Lung microvascular endothelial cell (primary cell): Measurements from ENCODE around the gene TMEM9B. TPM values are rescaled to one million over a fixed set of nuclear protein-coding genes. Genes with fewer than 3 reads are reported as not detected.
A peak's percentile ranks its signal among the peaks of the same experiment; 100 is the strongest.
"Not testable (repeated sequence)": the region's sequence is repeated elsewhere in the genome, so short reads cannot be mapped to it uniquely, and the experiment has no call there.

Source experiments
- DNase-seq, 2 donors: peaks; one replicate each; pipeline versions ENCODE4 v3.0.0 to v3.0.0-alpha.2; 2010; ENCODE audit warnings: low read depth in 2 of 2
- total RNA-seq: library from RNA; depleted of rRNA; stranded (reverse); fragments of >200 nt; gene quantifications from 2 replicates; pipeline ENCODE4 v1.2.1, GENCODE V29; 2014

The TMEM9B gene
- total RNA-seq, 1 donor from 2014 or later, result 50.0 TPM

DNA sequence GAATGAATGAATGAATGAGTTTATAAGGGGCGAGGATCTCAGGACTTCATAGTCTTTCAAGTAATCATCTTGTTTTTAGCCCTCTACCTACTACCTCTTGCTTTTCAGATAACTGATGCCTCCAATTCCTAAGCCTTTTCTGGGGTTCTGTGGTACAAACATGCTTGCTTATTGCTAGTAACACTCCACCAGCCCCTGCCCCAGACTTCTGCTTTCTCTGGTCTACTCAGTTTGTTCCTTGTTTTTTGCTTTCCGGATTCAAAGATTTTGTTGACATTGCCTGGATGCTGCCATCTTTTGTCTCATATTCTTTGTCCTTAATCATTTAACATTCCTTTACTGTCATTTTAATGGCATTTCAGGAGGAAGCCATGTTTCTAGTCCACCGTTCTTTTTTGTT lies 8.9 kb upstream of the TMEM9B start:
- no peak for DNase-seq

DNA sequence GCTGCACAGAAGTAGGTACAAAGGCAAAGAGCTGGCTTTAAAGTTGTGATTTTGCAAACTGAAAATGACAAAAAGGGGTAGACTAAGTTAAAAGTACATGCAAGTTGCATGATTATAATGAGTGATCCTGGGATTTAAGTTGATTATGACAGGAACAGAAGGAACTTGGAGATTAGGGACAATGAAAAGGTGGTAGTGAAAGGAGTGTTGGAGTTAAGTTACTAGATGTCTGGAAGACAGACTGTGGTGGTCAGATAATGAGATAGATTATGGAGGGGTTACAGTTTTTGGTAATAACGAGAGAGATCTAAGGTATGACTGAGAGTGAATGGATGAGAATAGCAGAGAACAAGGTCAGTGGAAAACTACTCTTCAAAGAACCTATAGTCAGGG lies 7.7 kb upstream of the TMEM9B start:
- DNase-seq, result no peak

DNA sequence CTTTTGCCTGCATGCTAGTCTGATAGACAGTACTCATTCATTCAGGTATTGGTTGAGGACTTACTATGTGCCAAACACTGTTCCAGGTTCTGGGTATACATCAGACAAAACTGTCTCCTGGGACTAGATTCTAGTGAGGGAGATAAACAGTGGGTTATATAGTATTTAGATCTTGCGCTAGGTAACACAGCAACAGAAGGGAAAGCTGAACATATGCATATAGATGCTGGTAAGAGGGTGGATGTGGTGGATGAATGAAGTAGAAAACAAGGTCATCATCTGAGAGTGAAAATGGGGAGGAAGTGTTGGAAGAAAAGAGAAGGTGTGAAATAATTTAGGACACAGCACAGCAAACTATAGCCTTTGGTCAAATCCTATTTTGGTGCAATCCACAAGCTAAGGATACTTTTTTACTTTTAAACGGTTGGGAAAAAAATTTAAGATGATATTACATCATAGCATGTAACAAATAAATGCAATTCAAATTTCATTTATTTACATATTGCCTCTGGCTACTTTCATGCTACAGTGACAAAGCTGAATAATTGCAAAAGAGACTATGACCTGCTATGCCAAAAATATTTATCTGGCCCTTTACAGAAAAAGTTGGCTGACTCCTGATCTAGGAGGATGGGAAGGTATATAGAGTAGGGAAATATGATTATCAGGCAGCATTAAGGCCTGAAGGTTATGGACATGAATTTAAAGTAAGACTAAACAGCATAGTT lies 7.1 kb upstream of the TMEM9B start:
- DNase-seq, result no peak

DNA sequence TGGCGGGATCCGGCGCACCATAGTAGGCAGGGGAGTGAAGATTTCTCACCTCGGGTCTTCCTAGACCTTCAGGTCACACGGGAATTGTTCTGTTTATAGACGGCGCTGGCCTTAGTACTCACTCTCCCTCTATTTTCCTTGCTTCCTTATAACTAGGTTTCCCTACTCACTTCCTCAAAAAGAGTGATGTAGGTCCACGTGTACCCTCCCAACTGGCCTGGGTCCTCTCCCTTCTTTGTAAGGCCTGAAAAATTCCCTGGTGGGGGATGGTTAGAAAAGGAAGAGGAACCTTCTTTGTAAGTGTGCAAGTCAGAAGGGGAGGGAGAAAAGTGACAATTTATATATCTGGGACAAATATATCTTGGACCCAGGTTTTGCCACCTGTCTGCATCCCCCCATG lies 2.9 kb upstream of the TMEM9B start:
- DNase-seq, result no peak

DNA sequence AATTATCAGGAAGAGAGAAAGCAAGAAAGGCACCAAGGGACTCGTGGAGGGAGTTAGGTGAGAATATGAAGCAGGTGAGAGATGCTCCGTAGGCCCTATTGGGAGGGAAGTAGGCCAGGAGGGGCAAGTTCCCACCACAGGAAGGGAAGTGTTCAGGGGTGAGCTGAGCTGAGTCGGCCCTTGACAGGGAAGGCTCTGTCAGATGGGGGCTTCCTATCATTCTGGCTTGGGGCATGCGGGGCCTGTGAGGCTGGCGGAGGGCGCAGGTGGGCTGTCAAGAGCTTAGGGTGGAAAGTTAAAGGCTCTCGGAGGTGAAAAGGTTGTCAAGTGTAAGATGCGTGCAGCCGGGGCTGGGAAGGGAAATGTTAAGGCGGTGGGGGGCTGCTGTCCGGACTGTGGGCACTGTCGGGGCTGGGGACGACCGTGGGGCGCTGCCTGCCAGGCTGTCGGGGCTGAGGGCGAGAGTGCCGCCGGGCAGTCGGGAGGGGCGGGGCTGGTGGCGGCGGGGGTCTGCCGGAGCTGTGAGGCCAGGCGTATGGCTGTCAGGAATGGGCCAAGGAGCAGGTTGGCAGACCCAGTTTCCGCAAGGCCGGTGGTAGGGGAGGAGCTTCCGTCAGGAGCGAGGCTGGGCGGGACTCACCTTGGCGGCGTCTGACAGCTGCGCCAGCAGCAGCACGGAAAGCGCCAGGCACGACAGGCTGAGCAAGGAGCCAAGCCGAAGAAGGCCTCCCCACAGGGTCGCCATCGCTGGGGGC lies 496 bp downstream of the TMEM9B start:
- peak in 1 of 2 donors; percentile 67 for DNase-seq

DNA sequence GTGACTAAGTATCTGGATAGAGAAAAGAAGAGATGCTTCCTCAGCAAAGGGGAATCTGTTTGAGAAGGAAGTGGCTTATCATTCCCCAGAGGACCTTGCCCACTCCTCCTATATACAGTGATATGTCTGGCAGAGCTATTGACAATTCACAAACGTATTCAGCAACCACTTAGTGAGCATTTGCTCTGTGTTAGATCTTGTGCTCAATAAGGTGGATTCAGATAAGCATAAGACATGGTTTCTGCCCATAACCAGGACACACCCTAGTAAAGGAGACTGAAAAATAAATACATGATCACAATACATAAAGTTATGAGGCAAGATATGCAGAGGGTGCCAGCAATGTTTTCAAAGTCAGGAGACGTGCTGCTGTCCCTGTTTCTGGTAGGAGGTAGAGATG lies 1.4 kb downstream of the TMEM9B start:
- no peak for DNase-seq

DNA sequence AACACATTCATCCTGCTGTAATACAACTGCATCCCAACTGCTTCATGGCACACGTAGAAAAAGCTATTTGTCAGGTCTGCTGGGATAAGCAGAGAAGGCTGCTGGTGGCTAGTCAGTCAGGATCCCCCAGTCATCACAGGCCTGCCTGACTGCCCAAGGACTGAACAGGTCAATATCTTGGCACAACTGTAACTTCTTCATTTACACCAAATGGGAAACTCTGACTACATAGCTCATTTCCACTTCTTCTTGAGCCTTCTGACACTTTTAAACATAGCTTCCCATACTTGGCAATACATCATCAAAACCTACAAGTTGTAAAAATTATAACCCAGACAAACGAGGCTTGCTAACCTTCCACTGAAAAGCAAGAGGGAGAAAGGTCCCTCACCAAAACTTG lies 2.8 kb downstream of the TMEM9B start:
- no peak for DNase-seq

DNA sequence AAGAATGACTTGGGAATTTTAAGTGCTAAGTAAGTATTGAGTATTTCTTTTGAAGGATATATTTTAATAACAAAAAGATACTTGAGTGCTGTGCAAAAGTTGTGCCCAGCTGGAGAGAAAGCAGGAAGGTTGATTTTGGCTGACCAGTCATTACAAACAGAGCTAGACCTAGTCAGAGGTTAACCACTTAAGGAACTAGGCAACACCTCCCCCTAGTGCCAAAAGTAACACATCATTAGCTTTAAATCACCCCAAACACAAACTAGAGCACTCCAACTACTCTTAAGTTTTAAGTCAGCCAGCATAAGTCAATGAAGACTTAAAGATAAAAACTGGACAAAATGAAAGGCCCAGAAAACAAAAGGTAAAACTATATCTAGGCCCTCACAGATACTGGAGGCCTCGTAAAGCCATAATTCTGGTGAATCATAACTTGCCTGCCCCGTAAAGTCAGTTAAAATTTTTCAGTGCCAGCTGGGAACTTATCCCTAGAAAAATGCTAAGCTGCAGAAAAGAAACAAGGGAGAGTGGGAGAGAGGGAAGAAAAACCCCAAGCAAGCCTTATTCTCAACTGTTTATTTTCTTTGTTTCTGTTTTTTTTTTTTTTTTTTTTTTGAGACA lies 4.6 kb downstream of the TMEM9B start:
- peak; percentile 84 to 88 for DNase-seq

- no peak for DNase-seq
Observed at GRCh38 chr11:8956860-8957259, 7.4 kb downstream of the TMEM9B start.

DNA sequence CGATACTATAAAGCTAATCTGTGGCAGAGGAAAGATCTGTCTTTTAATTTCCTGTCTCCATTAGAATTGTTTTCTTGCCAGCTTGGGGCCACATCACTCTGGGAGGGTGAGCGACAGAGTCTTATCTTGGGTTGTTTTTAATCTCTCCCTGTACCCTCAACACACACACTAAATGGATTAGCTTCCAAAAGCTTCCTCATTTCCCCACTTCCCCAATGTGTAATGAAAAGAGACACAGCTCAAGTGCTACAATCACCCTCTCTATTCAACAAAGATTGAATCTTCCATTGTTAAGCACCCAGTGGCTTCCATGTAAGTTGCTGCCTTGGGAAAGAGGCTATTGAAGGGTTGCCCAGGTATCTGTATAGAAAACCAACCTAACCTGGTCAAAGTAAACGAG lies 15.4 kb downstream of the TMEM9B start:
- no peak for DNase-seq

DNA sequence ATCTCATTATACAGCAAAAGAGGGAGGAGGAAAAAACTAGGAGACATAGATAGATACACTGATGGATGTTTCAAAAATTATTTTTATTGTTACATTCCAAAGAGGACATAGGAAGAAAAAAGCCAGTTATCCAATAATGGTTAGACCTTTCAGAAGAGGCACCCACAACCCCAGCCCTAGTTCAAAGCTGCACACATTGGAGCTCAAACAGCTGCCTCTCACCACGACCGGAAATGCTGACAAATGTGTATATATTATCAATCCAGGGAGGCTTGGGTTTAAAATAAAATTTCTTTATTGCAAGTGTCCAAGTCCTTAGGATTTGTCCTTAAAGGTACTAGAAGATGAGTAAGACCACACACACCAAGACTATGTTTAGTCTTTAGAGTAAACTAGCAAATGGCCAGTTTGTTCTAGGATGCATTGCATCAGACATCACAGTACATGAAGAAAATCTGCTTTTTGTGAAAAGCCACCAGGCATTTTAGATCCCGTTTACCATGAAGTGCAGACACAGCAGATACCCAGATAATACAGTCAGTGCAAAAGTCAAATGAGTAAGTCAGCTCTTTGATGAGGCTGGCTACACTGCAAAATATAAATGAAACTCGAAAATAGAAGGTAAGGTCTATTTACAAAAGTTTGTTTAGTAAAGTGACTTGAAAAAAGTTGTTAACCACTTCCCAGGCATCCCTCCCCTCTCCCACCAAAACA lies 16.9 kb downstream of the TMEM9B start:
- DNase-seq, result no peak

DNA sequence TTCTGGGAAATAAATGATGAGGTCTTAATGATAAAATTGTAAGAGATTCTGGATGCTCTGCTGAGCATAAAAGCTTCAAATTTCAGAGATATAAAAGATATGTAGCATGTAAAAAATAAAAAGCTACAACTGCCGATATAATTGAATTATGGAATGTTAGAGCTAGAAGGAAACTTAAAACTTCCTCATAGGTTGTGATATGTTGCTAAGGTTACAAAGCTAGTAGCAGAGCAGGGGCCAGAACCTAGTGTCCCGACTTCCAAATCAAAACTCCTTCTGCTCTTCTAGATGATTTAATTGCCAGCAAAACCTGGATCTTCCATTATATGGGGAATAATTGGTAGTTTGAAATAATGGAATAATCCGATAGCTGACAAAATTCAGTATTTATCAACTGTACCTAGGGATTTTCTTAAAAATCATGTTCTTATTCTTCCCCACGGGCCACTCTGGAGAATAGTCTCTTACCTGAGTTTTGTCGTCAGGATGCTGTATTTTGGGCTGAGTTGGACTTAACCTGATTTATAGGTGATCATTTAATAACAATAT lies 21.6 kb downstream of the TMEM9B start, which contains the start of gene ASCL3:
TSS of gene ASCL3 (minus strand) at position 499 of the 549 bp plus-strand sequence. CDS start 4,855 bp downstream, outside the sequence.
- DNase-seq, result no peak

DNA sequence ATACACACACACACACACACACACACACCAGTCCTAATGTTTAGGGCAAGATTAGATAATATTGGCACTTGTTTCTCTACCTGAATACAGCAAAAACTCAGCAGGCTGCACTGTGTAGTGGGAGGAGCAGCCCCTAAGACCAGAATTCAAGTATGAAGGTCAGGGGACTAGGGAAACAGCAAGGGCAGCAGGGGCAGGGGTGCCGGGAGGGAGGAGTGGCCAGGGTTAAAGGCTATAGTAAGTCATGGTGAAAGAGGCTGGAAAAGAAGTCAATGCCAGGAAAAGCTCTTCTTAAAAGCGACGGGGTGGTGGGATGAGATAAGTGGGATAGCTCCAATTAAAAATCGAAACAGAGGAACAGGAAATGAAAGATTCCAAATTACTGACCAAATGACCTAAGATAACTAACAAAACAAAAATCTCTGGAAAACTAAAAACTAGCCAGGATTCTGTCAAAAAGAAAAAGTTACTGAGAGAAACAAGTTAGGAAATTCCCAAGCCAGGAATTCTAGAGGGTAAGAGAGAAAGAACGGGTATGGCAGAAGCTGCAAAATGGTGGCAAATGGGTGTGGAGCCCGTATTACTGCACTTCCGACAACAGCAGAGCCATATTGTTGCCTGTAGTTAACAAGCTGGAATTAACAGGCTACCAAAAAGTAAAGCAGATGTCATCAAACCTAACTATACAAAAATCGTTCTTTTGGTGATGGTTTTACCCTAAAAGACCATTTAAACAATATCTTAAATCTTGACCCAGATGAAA lies 22.7 kb downstream of the TMEM9B start:
- peak in 1 of 2 donors; percentile 82 for DNase-seq

DNA sequence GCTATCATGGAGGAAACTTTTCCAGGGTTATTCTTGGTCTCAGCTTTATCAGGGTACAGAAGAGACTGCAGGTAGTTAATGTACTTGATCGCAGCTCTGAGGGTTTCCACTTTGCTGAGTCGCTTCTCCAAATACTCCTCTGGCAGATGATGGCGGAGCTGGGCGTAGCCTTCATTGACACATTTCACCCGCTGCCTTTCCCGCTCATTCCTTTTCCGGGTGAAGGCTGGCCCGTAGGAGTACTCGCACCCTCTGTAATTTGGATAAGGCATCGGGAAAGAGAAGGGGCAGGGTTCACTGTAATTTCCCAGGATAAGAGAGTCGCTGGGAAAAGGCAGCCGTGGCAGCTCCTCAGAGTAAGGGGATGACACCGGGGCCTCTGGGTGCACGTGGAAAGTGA lies 26.6 kb downstream of the TMEM9B start:
- no peak for DNase-seq

GRCh38 chr11:8937159-8937558 lies 27.1 kb downstream of the TMEM9B start:
- DNase-seq, result no peak

- DNase-seq, result not testable (repeated sequence)
Observed at GRCh38 chr11:8935789-8936188, 28.5 kb downstream of the TMEM9B start.

- peak in 1 of 2 donors; percentile 69 for DNase-seq
Observed at GRCh38 chr11:8934742-8935488, 29.3 kb downstream of the TMEM9B start.

- no peak for DNase-seq
Observed at GRCh38 chr11:8933931-8934330, 30.3 kb downstream of the TMEM9B start.

GRCh38 chr11:8932564-8933180 lies 31.6 kb downstream of the TMEM9B start, which contains the start of gene C11orf16:
Gene C11orf16, minus strand, starts transcription at chr11:8932947. Its CDS starts 639 bp downstream, at chr11:8932308.
- DNase-seq, result no peak
